KMS-11 (cell line): ENCODE measurements around the gene DCHS2.

Experiments used
- H2AFZ ChIP-seq: fragments of 200-600 bp; sonication (generic); 2 replicates; pipeline ENCODE4 v1.6.1; 2016; ENCODE audit warnings: antibody characterized with exemption, mixed run types, low read depth
- H3K27ac ChIP-seq: fragments of 200-600 bp; sonication (generic); 2 replicates; pipeline ENCODE4 v1.6.1; 2016; ENCODE audit warnings: mild to moderate bottlenecking, mixed run types
- H3K27me3 ChIP-seq: fragments of 200-600 bp; sonication (generic); 2 replicates; pipeline ENCODE4 v1.6.1; 2017; ENCODE audit warnings: mild to moderate bottlenecking, low read depth, mixed run types, moderate library complexity; ENCODE audit not compliant: insufficient read depth
- H3K36me3 ChIP-seq: fragments of 200-600 bp; sonication (generic); 2 replicates; pipeline ENCODE4 v1.6.1; 2017; ENCODE audit warnings: mild to moderate bottlenecking, mixed run types; ENCODE audit not compliant: insufficient read depth
- H3K4me1 ChIP-seq: fragments of 200-600 bp; sonication (generic); 2 replicates; pipeline ENCODE4 v1.6.1; 2016; ENCODE audit warnings: mild to moderate bottlenecking, low read depth, mixed run types; ENCODE audit not compliant: poor library complexity, severe bottlenecking
- H3K4me2 ChIP-seq: fragments of 200-600 bp; sonication (generic); 2 replicates; pipeline ENCODE4 v1.7.0; 2016; ENCODE audit warnings: mild to moderate bottlenecking, mixed run types
- H3K4me3 ChIP-seq: fragments of 200-600 bp; sonication (generic); IDR thresholded peaks from 2 replicates; pipeline ENCODE4 v1.6.1; 2017; ENCODE audit warnings: low read depth, low read length, mixed read lengths; ENCODE audit not compliant: insufficient read depth
- H3K79me2 ChIP-seq: fragments of 200-600 bp; sonication (generic); 2 replicates; pipeline ENCODE4 v1.6.1; 2016; ENCODE audit warnings: low read depth, mixed run types; ENCODE audit not compliant: insufficient read depth
- H3K9ac ChIP-seq: fragments of 200-600 bp; sonication (generic); 2 replicates; pipeline ENCODE4 v1.6.1; 2016; ENCODE audit warnings: mild to moderate bottlenecking, mixed run types
- H4K20me1 ChIP-seq: fragments of 200-600 bp; sonication (generic); 2 replicates; pipeline ENCODE4 v1.6.1; 2016; ENCODE audit warnings: mild to moderate bottlenecking, mixed run types; ENCODE audit not compliant: insufficient read depth
- TF ChIP-seq, protein P1 (sequence below): fragments of 200-600 bp; sonication (generic); conservative IDR thresholded peaks from 2 replicates; pipeline ENCODE4 v1.6.1; 2017; ENCODE audit warnings: low read depth, mild to moderate bottlenecking, antibody characterized with exemption, low read length, moderate library complexity, mixed read lengths

Gene DCHS2

DNA sequence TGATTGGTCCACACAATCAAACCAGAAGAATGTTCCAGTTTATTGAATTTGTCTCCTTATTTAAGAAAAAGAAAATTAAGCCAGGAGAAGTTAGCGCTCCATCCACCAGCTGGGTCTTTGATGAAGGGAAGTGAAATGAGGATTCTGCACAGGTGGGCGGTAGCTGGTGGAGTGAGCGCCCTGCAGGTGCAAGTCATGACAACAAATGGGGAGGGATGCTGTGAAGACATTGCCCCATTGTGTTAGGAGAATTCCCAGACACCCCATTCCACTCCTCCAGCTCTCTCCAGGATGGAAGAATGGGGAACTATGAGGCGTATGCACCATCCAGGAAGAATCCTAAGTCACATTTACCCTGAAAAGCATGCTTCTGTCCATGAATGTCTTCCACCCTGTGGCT lies 35.7 kb upstream of the DCHS2 start:
- H3K27ac ChIP-seq = no peak overlapping the region

DNA sequence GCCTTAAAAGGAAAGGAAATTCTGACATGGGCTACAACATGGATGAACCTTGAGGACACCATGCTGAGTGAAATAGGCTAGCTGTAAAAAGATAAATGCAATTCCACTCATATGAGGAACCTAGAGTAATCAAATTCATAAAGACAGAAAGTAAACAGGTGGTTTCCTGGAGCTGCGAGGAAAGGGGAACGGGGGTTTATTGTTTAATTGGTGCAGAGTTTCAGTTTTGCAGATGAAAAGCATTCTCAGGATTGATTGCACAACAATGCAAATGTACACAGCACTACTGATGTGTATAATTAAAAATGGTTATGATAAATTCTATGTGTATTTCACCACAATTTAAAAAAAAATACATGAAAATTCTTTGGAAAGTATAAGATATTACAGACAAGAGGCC lies 34.6 kb upstream of the DCHS2 start:
- 0 out of 2 replicates have a peak overlapping the region, but pooled peaks have one; percentile 11 for H2AFZ ChIP-seq
- H3K4me1 ChIP-seq = peaks cover 17% of the 10 kb centered on the region
- TF ChIP-seq, protein P1, sequence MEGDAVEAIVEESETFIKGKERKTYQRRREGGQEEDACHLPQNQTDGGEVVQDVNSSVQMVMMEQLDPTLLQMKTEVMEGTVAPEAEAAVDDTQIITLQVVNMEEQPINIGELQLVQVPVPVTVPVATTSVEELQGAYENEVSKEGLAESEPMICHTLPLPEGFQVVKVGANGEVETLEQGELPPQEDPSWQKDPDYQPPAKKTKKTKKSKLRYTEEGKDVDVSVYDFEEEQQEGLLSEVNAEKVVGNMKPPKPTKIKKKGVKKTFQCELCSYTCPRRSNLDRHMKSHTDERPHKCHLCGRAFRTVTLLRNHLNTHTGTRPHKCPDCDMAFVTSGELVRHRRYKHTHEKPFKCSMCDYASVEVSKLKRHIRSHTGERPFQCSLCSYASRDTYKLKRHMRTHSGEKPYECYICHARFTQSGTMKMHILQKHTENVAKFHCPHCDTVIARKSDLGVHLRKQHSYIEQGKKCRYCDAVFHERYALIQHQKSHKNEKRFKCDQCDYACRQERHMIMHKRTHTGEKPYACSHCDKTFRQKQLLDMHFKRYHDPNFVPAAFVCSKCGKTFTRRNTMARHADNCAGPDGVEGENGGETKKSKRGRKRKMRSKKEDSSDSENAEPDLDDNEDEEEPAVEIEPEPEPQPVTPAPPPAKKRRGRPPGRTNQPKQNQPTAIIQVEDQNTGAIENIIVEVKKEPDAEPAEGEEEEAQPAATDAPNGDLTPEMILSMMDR = no peak
- H4K20me1 ChIP-seq = no peaks in the 10 kb centered on the region
- H3K27me3 ChIP-seq = no peaks in the 10 kb centered on the region
- no peak overlapping the region for H3K27ac ChIP-seq
- H3K4me3 ChIP-seq = no peak overlapping the region
- H3K36me3 ChIP-seq = no peaks in the 10 kb centered on the region
- no peaks in the 10 kb centered on the region for H3K79me2 ChIP-seq
- H3K9ac ChIP-seq = no peak overlapping the region
- H3K4me2 ChIP-seq = peak overlapping the region; percentile 44

More for the DNA sequence above, 35.7 kb upstream of the DCHS2 start:
- H2AFZ ChIP-seq = no peak overlapping the region
- H3K9ac ChIP-seq = no peak overlapping the region
- H3K27me3 ChIP-seq = no peaks in the 10 kb centered on the region
- H3K4me3 ChIP-seq = no peak overlapping the region
- TF ChIP-seq, protein P1 = no peak
- peaks cover 17% of the 10 kb centered on the region for H3K4me1 ChIP-seq
- H4K20me1 ChIP-seq = no peaks in the 10 kb centered on the region
- no peaks in the 10 kb centered on the region for H3K36me3 ChIP-seq
- no peaks in the 10 kb centered on the region for H3K79me2 ChIP-seq
- no peak overlapping the region for H3K4me2 ChIP-seq

DNA sequence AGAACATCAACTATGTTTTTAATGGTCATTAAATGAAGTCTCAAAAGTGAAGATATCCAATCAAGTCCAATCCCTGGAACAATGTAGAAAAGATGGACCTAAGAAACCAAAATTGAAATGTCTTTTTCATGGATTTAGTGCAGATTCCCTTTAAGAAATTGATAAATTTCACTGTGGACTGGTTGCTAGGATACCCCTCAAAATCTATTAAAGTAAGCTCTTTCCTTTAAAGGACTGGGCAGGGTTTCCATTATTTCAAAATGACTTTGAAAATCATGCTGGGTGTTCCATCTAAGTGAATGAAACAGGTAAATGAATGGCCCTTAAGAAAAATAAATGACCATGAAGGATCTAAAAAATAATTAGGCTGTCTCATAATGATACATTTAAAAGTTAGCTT lies 30.0 kb upstream of the DCHS2 start:
- Histone ChIP-seq H3K4me2 (no peak overlapping the region), H2AFZ (no peak overlapping the region), H3K4me1 (peaks cover 12% of the 10 kb centered on the region), H3K36me3 (no peaks in the 10 kb centered on the region), H3K4me3 (no peak overlapping the region), H3K27me3 (no peaks in the 10 kb centered on the region), H4K20me1 (no peaks in the 10 kb centered on the region), H3K79me2 (no peaks in the 10 kb centered on the region), H3K27ac (no peak overlapping the region), H3K9ac (no peak overlapping the region)
- TF ChIP-seq, protein P1 = no peak

DNA sequence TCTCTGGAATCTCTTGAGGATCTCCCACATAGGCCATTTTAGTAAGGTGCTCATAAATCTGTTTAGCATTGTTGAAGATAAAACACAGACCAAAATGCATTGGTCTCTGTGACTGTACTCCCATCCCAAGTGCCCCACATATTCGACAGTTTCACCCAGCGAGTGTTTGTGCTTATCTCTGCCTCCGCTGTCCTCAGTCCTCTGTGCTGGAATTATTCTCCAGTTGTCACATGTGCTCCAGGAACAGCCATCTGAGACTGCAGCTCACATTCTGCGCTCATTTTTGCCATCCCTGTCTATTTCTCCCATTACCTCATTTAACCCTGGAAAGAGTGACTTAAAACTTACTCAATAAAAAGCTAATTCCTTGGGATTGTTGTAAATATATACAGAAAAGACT lies 27.6 kb upstream of the DCHS2 start:
- Histone ChIP-seq H4K20me1 (no peaks in the 10 kb centered on the region), H3K4me3 (no peak overlapping the region)
- TF ChIP-seq, protein P1 = no peak

More for the DNA sequence above, 27.6 kb upstream of the DCHS2 start:
- no peaks in the 10 kb centered on the region for H3K4me1 ChIP-seq
- no peak overlapping the region for H3K9ac ChIP-seq
- H2AFZ ChIP-seq = no peak overlapping the region
- no peaks in the 10 kb centered on the region for H3K36me3 ChIP-seq
- no peaks in the 10 kb centered on the region for H3K27me3 ChIP-seq
- H3K27ac ChIP-seq = no peak overlapping the region
- no peak overlapping the region for H3K4me2 ChIP-seq
- no peaks in the 10 kb centered on the region for H3K79me2 ChIP-seq
